Neural cell (in vitro differentiated cells): Measurements from ENCODE around the gene ANKRD63.

Experiments used
- CTCF ChIP-seq: fragments of 450-650 bp; IDR thresholded peaks from 2 replicates; pipeline ENCODE4 v1.5.1; 2014; ENCODE audit warnings: antibody characterized with exemption, mild to moderate bottlenecking, moderate library complexity; ENCODE audit not compliant: poor library complexity, severe bottlenecking
- EP300 ChIP-seq: fragments of 450-650 bp; conservative IDR thresholded peaks from 2 replicates; pipeline ENCODE4 v1.6.1; 2014; ENCODE audit warnings: antibody characterized with exemption, mild to moderate bottlenecking, moderate library complexity; ENCODE audit not compliant: poor library complexity, severe bottlenecking
- EZH2 ChIP-seq: fragments of 200-600, 300-800 bp; shearing (Covaris generic), sonication (generic); IDR thresholded peaks from 2 replicates; pipeline ENCODE4 v1.6.1; 2014; ENCODE audit warnings: antibody characterized with exemption, low read length, borderline replicate concordance, mild to moderate bottlenecking; ENCODE audit not compliant: insufficient read depth, poor library complexity, severe bottlenecking
- MXI1 ChIP-seq: fragments of 450-650 bp; conservative IDR thresholded peaks from 2 replicates; pipeline ENCODE4 v1.6.1; 2014; ENCODE audit warnings: antibody characterized with exemption, mild to moderate bottlenecking; ENCODE audit not compliant: poor library complexity, severe bottlenecking
- POLR2AphosphoS5 ChIP-seq: IDR thresholded peaks from 2 replicates; pipeline ENCODE4 v1.6.1; 2012
- RAD21 ChIP-seq: fragments of 450-650 bp; conservative IDR thresholded peaks from 2 replicates; pipeline ENCODE4 v1.6.1; 2014; ENCODE audit warnings: antibody characterized with exemption, mild to moderate bottlenecking, moderate library complexity
- REST ChIP-seq: IDR thresholded peaks from 2 replicates; pipeline ENCODE4 v1.6.1; 2012; ENCODE audit warnings: borderline replicate concordance
- SMC3 ChIP-seq: fragments of 450-650 bp; conservative IDR thresholded peaks from 2 replicates; pipeline ENCODE4 v1.6.1; 2014; ENCODE audit warnings: antibody characterized with exemption, mild to moderate bottlenecking, moderate library complexity; ENCODE audit not compliant: poor library complexity
- TAF1 ChIP-seq: IDR thresholded peaks from 2 replicates; pipeline ENCODE4 v1.6.1; 2012; ENCODE audit warnings: low read depth

GRCh38 chr15:40245666-40246450, 37.0 kb downstream of the ANKRD63 start:
- no peak for TF ChIP-seq CTCF
- no peak for TF ChIP-seq EP300
- no peak for TF ChIP-seq EZH2
- TF ChIP-seq RAD21, result no peak
- no peak for TF ChIP-seq SMC3
- no peak for TF ChIP-seq REST
- no peak for TF ChIP-seq MXI1
- TF ChIP-seq POLR2AphosphoS5, result no peak
- TF ChIP-seq TAF1, result no peak
